ENCODE results near the gene NELL1. TPM values are rescaled to one million over a fixed set of nuclear protein-coding genes. Genes with fewer than 3 reads are reported as not detected.
"Not testable (repeated sequence)": the region's sequence is repeated elsewhere in the genome, so short reads cannot be mapped to it uniquely, and the experiment has no call there.

NELL1 gene
- total and polyA plus RNA-seq, 7 experiments from 2014 or later = not detected

GRCh38 chr11:21137803-21138202, 468.4 kb downstream of the NELL1 start:
- Mint-ChIP-seq H3K4me1 (no peaks in the 10 kb centered on the region), H3K36me3 (no peaks in the 10 kb centered on the region), H3K27me3 (no peaks in the 10 kb centered on the region), H3K4me3 (no peak overlapping the region), H3K27ac (no peak overlapping the region), H3K9me3 (peaks cover 0 to 17% (median 2%) of the 10 kb centered on the region in 11 donors)
- POLR2A ChIA-PET = no interaction called here
- no peaks in the 10 kb centered on the region for H3K9me3 ChIP-seq (ENCODE audit: control insufficient read depth in 2 of 3, low read length in 3 of 3)
- H3K36me3 ChIP-seq (ENCODE audit: control insufficient read depth in 2 of 3, insufficient read depth in 3 of 3, low read length in 3 of 3) = no peaks in the 10 kb centered on the region
- H3K27me3 ChIP-seq (ENCODE audit: control insufficient read depth in 2 of 2, insufficient read depth in 2 of 2, low read length in 2 of 2) = no peaks in the 10 kb centered on the region
- no peak overlapping the region for H3K27ac ChIP-seq (ENCODE audit: low read depth, low read length)
- DNase-seq (no peak), ATAC-seq (no peak)
- intact Hi-C loops (cut with micrococcal nuclease) = no loop called here
- H3K4me3 ChIP-seq (ENCODE audit: low read length) = no peak overlapping the region
- CTCF ChIA-PET = no interaction called here
- H3K4me1 ChIP-seq (ENCODE audit: control insufficient read depth in 2 of 2, insufficient read depth in 2 of 2, low read length in 2 of 2) = no peaks in the 10 kb centered on the region

- H3K36me3 Mint-ChIP-seq; POLR2A ChIA-PET; H3K27me3 ChIP-seq (ENCODE audit: control insufficient read depth in 2 of 2, insufficient read depth in 2 of 2, low read length in 2 of 2); intact Hi-C loops (cut with micrococcal nuclease); H3K4me3 Mint-ChIP-seq; H3K27me3 Mint-ChIP-seq; H3K4me1 ChIP-seq (ENCODE audit: control insufficient read depth in 2 of 2, insufficient read depth in 2 of 2, low read length in 2 of 2); H3K4me3 ChIP-seq (ENCODE audit: low read length); H3K4me1 Mint-ChIP-seq; DNase-seq; H3K27ac ChIP-seq (ENCODE audit: low read depth, low read length); H3K9me3 ChIP-seq (ENCODE audit: control insufficient read depth in 2 of 3, low read length in 3 of 3); ATAC-seq; H3K27ac Mint-ChIP-seq; CTCF ChIA-PET; H3K36me3 ChIP-seq (ENCODE audit: control insufficient read depth in 2 of 3, insufficient read depth in 3 of 3, low read length in 3 of 3): not testable (repeated sequence)
- peaks cover 0 to 19% (median 4%) of the 10 kb centered on the region in 11 donors for H3K9me3 Mint-ChIP-seq
These were observed 472.2 kb downstream of the NELL1 start for GRCh38 chr11:21141557-21141956.

DNA sequence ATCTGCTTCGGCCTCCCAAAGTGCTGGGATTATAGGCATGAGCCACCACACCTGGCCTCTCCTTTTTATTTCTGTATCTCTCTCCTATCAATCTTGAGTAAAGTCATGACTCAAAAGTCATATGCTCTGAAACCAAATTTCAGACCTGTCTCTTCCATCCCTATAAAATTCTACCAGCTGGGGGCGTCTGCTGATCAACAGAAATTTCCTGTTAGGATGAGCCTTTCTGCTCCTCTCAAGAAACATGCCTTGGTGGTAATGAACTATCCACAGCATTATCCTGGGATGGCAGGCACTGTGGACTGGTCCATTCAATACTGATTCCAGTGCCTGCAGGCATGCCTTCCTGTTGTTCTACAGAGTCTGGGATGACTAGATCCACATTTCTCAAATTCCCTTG, 472.6 kb downstream of the NELL1 start:
- Histone ChIP-seq H3K36me3 (ENCODE audit: control insufficient read depth in 2 of 3, insufficient read depth in 3 of 3, low read length in 3 of 3) (no peaks in the 10 kb centered on the region), H3K4me3 (ENCODE audit: low read length) (no peak overlapping the region), H3K9me3 (ENCODE audit: control insufficient read depth in 2 of 3, low read length in 3 of 3) (no peaks in the 10 kb centered on the region), H3K27ac (ENCODE audit: low read depth, low read length) (no peak overlapping the region), H3K4me1 (ENCODE audit: control insufficient read depth in 2 of 2, insufficient read depth in 2 of 2, low read length in 2 of 2) (no peaks in the 10 kb centered on the region), H3K27me3 (ENCODE audit: control insufficient read depth in 2 of 2, insufficient read depth in 2 of 2, low read length in 2 of 2) (no peaks in the 10 kb centered on the region)
- DNase-seq = no peak
- POLR2A ChIA-PET = no interaction called here
- CTCF ChIA-PET = no interaction called here
- Mint-ChIP-seq H3K27me3 (no peaks in the 10 kb centered on the region), H3K4me3 (no peak overlapping the region), H3K36me3 (no peaks in the 10 kb centered on the region), H3K4me1 (no peaks in the 10 kb centered on the region), H3K27ac (no peak overlapping the region), H3K9me3 (peaks cover 0 to 17% (median 4%) of the 10 kb centered on the region in 11 donors)
- no peak for ATAC-seq
- intact Hi-C loops (cut with micrococcal nuclease) = no loop called here

- H3K4me3 ChIP-seq (ENCODE audit: low read length) = no peak overlapping the region
- Mint-ChIP-seq H3K9me3 (peaks cover 2 to 12% (median 4%) of the 10 kb centered on the region in 11 donors), H3K27ac (no peak overlapping the region), H3K27me3 (no peaks in the 10 kb centered on the region), H3K4me1 (no peaks in the 10 kb centered on the region), H3K4me3 (no peak overlapping the region), H3K36me3 (no peaks in the 10 kb centered on the region)
- no peaks in the 10 kb centered on the region for H3K9me3 ChIP-seq (ENCODE audit: control insufficient read depth in 2 of 3, low read length in 3 of 3)
- no peak for DNase-seq
- H3K4me1 ChIP-seq (ENCODE audit: control insufficient read depth in 2 of 2, insufficient read depth in 2 of 2, low read length in 2 of 2) = no peaks in the 10 kb centered on the region
- intact Hi-C loops (cut with micrococcal nuclease) = no loop called here
- ATAC-seq = no peak
- H3K36me3 ChIP-seq (ENCODE audit: control insufficient read depth in 2 of 3, insufficient read depth in 3 of 3, low read length in 3 of 3) = no peaks in the 10 kb centered on the region
- ChIA-PET CTCF (no interaction called here), POLR2A (interaction anchor here (0.6 kb wide), 1 partner anchor 294 kb away, joined by 3 read pairs; no protein-coding TSS in a partner anchor)
- H3K27ac ChIP-seq (ENCODE audit: low read depth, low read length) = no peak overlapping the region
- no peaks in the 10 kb centered on the region for H3K27me3 ChIP-seq (ENCODE audit: control insufficient read depth in 2 of 2, insufficient read depth in 2 of 2, low read length in 2 of 2)
These were observed 475.1 kb downstream of the NELL1 start for GRCh38 chr11:21144531-21144930.

- peaks cover 0 to 21% (median 4%) of the 10 kb centered on the region in 11 donors for H3K9me3 Mint-ChIP-seq
- no peak overlapping the region for H3K27ac ChIP-seq (ENCODE audit: low read depth, low read length)
- no peaks in the 10 kb centered on the region for H3K36me3 Mint-ChIP-seq
- no peak overlapping the region for H3K4me3 ChIP-seq (ENCODE audit: low read length)
- DNase-seq = no peak
- ChIA-PET CTCF (no interaction called here), POLR2A (no interaction called here)
- H3K4me1 Mint-ChIP-seq = no peaks in the 10 kb centered on the region
- no peak overlapping the region for H3K27ac Mint-ChIP-seq
- H3K4me3 Mint-ChIP-seq = no peak overlapping the region
- intact Hi-C loops (cut with micrococcal nuclease) = no loop called here
- H3K27me3 Mint-ChIP-seq = no peaks in the 10 kb centered on the region
- no peaks in the 10 kb centered on the region for H3K27me3 ChIP-seq (ENCODE audit: control insufficient read depth in 2 of 2, insufficient read depth in 2 of 2, low read length in 2 of 2)
- H3K36me3 ChIP-seq (ENCODE audit: control insufficient read depth in 2 of 3, insufficient read depth in 3 of 3, low read length in 3 of 3) = no peaks in the 10 kb centered on the region
- no peaks in the 10 kb centered on the region for H3K4me1 ChIP-seq (ENCODE audit: control insufficient read depth in 2 of 2, insufficient read depth in 2 of 2, low read length in 2 of 2)
- no peak for ATAC-seq
- H3K9me3 ChIP-seq (ENCODE audit: control insufficient read depth in 2 of 3, low read length in 3 of 3) = no peaks in the 10 kb centered on the region
These were observed 479.0 kb downstream of the NELL1 start for GRCh38 chr11:21148376-21148775.

- H3K4me1 Mint-ChIP-seq = no peaks in the 10 kb centered on the region
- POLR2A ChIA-PET = no interaction called here
These were observed 490.8 kb downstream of the NELL1 start for GRCh38 chr11:21160140-21160539.

GRCh38 chr11:21169639-21170038, 500.3 kb downstream of the NELL1 start:
- ChIA-PET CTCF (no interaction called here), POLR2A (no interaction called here)
- no peaks in the 10 kb centered on the region for H3K36me3 ChIP-seq (ENCODE audit: control insufficient read depth in 2 of 3, insufficient read depth in 3 of 3, low read length in 3 of 3)
- H3K4me1 ChIP-seq (ENCODE audit: control insufficient read depth in 2 of 2, insufficient read depth in 2 of 2, low read length in 2 of 2) = no peaks in the 10 kb centered on the region
- DNase-seq (no peak), ATAC-seq (no peak)
- Mint-ChIP-seq H3K36me3 (no peaks in the 10 kb centered on the region), H3K27ac (no peak overlapping the region), H3K4me3 (no peak overlapping the region), H3K4me1 (no peaks in the 10 kb centered on the region), H3K9me3 (peaks cover 0 to 24% (median 3%) of the 10 kb centered on the region in 11 donors), H3K27me3 (no peaks in the 10 kb centered on the region)
- H3K27me3 ChIP-seq (ENCODE audit: control insufficient read depth in 2 of 2, insufficient read depth in 2 of 2, low read length in 2 of 2) = no peaks in the 10 kb centered on the region
- H3K27ac ChIP-seq (ENCODE audit: low read depth, low read length) = no peak overlapping the region
- intact Hi-C loops (cut with micrococcal nuclease) = no loop called here
- no peaks in the 10 kb centered on the region for H3K9me3 ChIP-seq (ENCODE audit: control insufficient read depth in 2 of 3, low read length in 3 of 3)
- H3K4me3 ChIP-seq (ENCODE audit: low read length) = no peak overlapping the region

More at GRCh38 chr11:21160140-21160539, 490.8 kb downstream of the NELL1 start:
- H3K9me3 Mint-ChIP-seq = peaks cover 0 to 7% (median 2%) of the 10 kb centered on the region in 11 donors
- intact Hi-C loops (cut with micrococcal nuclease) = no loop called here
- Histone ChIP-seq H3K27ac (ENCODE audit: low read depth, low read length) (no peak overlapping the region), H3K27me3 (ENCODE audit: control insufficient read depth in 2 of 2, insufficient read depth in 2 of 2, low read length in 2 of 2) (no peaks in the 10 kb centered on the region), H3K4me3 (ENCODE audit: low read length) (no peak overlapping the region), H3K36me3 (ENCODE audit: control insufficient read depth in 2 of 3, insufficient read depth in 3 of 3, low read length in 3 of 3) (no peaks in the 10 kb centered on the region), H3K9me3 (ENCODE audit: control insufficient read depth in 2 of 3, low read length in 3 of 3) (no peaks in the 10 kb centered on the region), H3K4me1 (ENCODE audit: control insufficient read depth in 2 of 2, insufficient read depth in 2 of 2, low read length in 2 of 2) (no peaks in the 10 kb centered on the region)
- no peaks in the 10 kb centered on the region for H3K27me3 Mint-ChIP-seq
- peaks cover 0 to 5% (median 0%) of the 10 kb centered on the region in 5 donors for H3K36me3 Mint-ChIP-seq
- no peak overlapping the region for H3K4me3 Mint-ChIP-seq
- CTCF ChIA-PET = no interaction called here
- H3K27ac Mint-ChIP-seq = no peak overlapping the region
- ATAC-seq = no peak
- DNase-seq = no peak

All from naive thymus-derived CD4-positive, alpha-beta T cell (primary cell).